H1 (cell line): ENCODE data around the gene CEP135. TPM values are rescaled to one million over a fixed set of nuclear protein-coding genes. Genes with fewer than 3 reads are reported as not detected.

Experiments
- CTCF ChIP-seq, 3 experiments: IDR thresholded peaks; 1 replicate in 2 of 3; 2 replicates in 1 of 3; pipeline versions ENCODE4 v1.5.1 to v1.6.1; 2011; ENCODE audit warnings: low read length in 3 of 3, mild to moderate bottlenecking in 3 of 3, inconsistent platforms in 2 of 3, low read depth in 1 of 3, moderate library complexity in 1 of 3; ENCODE audit not compliant: insufficient read depth in 1 of 3; ENCODE audit errors: control extremely low read depth in 1 of 3
- NANOG ChIP-seq: IDR thresholded peaks from 2 replicates; pipeline ENCODE4 v1.6.1; 2011; ENCODE audit warnings: low read length, low read depth, mild to moderate bottlenecking, inconsistent platforms; ENCODE audit not compliant: insufficient read depth, poor library complexity, severe bottlenecking
- polyA plus RNA-seq, 7 experiments: library from polyadenylated mRNA; depleted of rRNA in 3 of 7; stranded (reverse) in 5 of 7; unstranded in 2 of 7; fragments of >200 nt in 5 of 7; fragments of 200-250 nt in 2 of 7; gene quantifications; 1 replicate in 5 of 7; 2 replicates in 1 of 7; 4 replicates in 1 of 7; pipeline versions ENCODE4 v1.2.1 to v1.2.3, GENCODE V29; 2011 to 2013; ENCODE audit warnings: missing spikeins in 2 of 7, mixed read lengths in 2 of 7
- total RNA-seq: library from RNA; stranded (reverse); fragmentation: NEBNext Ultra II Directional; extraction: Animal tissue kit (Norgen Biotek cat#: 25700); gene quantifications from 2 replicates; pipeline ENCODE4 v1.2.1, GENCODE V29; 2021

The CEP135 gene
- total and polyA plus RNA-seq, 2 of the 8 experiments (the other 6 are each of a cell fraction or from before 2014, with no cell fraction given) = 2.7 to 14.5 TPM

DNA sequence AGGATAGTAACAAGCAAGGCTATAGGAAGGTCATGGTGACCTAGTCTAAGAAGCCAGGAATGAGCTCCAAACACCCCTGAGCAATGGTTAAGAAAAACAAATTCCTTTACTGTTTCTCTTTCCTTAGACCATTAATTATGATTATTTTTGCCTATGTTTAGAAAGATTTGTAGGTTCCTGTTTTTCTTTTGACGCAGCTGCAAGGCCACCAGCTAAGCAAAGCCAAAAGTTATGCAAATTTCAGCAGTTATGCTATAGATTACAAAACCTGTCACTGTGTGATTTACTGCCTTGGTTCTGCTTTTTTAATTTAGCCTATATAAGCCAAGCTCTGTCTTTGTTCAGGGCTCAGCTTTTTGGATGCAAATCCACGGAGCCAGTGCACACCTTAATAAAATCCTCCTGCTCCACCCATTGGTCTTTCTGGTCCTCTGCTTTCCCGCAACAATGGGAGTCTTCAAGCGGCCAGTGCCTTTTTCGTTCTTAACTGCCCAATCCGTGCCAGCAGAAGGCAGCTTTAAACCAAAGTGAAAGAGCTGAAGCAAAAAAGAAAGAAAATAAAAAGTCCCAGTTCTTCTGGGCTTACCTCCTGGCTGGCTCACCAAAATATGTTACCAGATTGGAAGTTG, 1.4 kb upstream of the CEP135 start (continued):
- TF ChIP-seq NANOG = no peak
- TF ChIP-seq CTCF (IDR thresholded peaks at IDR 0.05; ENCODE audit: control extremely low read depth in 1 of 3, insufficient read depth in 1 of 3, low read depth in 1 of 3, low read length in 3 of 3) = no peak
